ENCODE results near the gene ZNF790. TPM values are rescaled to one million over a fixed set of nuclear protein-coding genes. Genes with fewer than 3 reads are reported as not detected.
A peak's percentile ranks its signal among the peaks of the same experiment; 100 is the strongest.

The ZNF790 gene
- total RNA-seq: 1 to 10 TPM; 7.4 to 8.8 TPM

- H3K9me3 ChIP-seq: peaks cover 24% of the 10 kb centered on the region
- ATAC-seq (ENCODE audit: insufficient number of reproducible peaks, low FRiP score, low read depth) (peak; percentile 98), DNase-seq (ENCODE audit: low spot score) (peak; percentile 68)
- H3K27ac ChIP-seq: peak within 1 kb of the TSS; percentile 83 to 90
- TF ChIP-seq, protein P1, sequence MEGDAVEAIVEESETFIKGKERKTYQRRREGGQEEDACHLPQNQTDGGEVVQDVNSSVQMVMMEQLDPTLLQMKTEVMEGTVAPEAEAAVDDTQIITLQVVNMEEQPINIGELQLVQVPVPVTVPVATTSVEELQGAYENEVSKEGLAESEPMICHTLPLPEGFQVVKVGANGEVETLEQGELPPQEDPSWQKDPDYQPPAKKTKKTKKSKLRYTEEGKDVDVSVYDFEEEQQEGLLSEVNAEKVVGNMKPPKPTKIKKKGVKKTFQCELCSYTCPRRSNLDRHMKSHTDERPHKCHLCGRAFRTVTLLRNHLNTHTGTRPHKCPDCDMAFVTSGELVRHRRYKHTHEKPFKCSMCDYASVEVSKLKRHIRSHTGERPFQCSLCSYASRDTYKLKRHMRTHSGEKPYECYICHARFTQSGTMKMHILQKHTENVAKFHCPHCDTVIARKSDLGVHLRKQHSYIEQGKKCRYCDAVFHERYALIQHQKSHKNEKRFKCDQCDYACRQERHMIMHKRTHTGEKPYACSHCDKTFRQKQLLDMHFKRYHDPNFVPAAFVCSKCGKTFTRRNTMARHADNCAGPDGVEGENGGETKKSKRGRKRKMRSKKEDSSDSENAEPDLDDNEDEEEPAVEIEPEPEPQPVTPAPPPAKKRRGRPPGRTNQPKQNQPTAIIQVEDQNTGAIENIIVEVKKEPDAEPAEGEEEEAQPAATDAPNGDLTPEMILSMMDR (IDR thresholded peaks at IDR 0.05): no peak
- peak within 1 kb of the TSS; percentile 92 for H3K4me3 ChIP-seq
- H3K27me3 ChIP-seq (replicated peaks; ENCODE audit: insufficient read depth): no peaks in the 10 kb centered on the region
- H3K4me1 ChIP-seq (ENCODE audit: control insufficient read depth in 1 of 2, low read depth in 2 of 2): peaks cover 0 to 20% of the 10 kb centered on the region in 2 donors
- H3K36me3 ChIP-seq: peaks cover 6% of the 10 kb centered on the region
Measured at GRCh38 chr19:36837906-36838783, at the start of gene ZNF790. Gene ZNF790 (minus strand): TSS chr19:36838387. CDS start chr19:36825619, 12,768 bp downstream.

DNA sequence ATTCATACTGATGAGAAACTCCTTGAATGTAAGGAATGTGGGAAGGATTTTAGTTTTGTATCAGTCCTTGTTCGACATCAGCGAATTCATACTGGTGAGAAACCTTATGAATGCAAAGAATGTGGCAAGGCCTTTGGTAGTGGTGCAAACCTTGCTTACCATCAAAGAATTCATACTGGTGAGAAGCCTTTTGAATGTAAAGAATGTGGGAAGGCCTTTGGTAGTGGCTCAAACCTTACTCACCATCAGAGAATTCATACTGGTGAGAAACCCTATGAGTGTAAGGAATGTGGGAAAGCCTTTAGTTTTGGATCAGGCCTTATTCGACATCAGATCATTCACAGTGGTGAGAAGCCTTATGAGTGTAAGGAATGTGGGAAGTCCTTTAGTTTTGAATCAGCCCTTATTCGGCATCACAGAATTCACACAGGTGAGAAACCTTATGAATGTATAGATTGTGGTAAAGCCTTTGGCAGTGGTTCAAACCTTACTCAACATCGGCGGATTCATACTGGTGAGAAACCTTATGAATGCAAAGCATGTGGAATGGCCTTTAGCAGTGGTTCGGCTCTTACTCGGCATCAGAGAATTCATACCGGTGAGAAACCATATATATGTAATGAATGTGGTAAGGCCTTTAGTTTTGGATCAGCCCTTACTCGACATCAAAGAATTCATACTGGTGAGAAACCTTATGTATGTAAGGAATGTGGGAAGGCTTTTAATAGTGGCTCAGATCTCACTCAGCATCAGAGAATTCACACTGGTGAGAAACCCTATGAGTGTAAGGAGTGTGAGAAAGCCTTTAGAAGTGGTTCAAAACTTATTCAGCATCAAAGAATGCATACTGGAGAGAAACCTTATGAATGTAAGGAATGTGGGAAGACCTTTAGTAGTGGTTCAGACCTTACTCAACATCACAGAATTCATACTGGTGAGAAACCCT lies 39.1 kb upstream of the ZNF790 start:
- Histone ChIP-seq H3K9me3 (peaks cover 98% of the 10 kb centered on the region), H3K27me3 (replicated peaks; ENCODE audit: insufficient read depth) (no peaks in the 10 kb centered on the region), H3K27ac (no peak overlapping the region), H3K36me3 (peaks cover 64% of the 10 kb centered on the region), H3K4me1 (ENCODE audit: control insufficient read depth in 1 of 2, low read depth in 2 of 2) (no peaks in the 10 kb centered on the region), H3K4me3 (peak overlapping the region; percentile 1)
- DNase-seq (ENCODE audit: low spot score) (no peak), ATAC-seq (ENCODE audit: insufficient number of reproducible peaks, low FRiP score, low read depth) (no peak)
- TF ChIP-seq, protein P1 (IDR thresholded peaks at IDR 0.05): no peak

DNA sequence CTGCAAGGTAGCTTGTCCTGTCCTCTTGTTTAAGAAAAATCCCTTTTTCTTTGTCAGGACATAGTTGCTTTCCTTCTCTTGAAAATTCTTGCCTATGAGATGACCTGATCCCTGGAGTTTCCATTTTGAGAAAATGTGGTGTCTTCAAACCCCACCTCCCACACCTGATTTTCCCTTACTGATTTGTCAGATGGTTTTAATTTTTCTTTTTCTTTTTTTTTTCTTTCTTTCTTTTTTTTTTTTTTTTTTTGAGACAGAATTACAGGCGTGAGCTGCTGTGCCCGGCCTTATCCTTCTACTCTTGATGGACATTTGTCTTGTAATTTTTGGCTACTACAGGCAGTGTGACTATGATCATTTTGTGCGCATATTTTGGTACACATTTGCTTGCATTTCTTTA lies 13.7 kb upstream of the ZNF790 start:
- Histone ChIP-seq H3K36me3 (peaks cover 21% of the 10 kb centered on the region), H3K4me3 (peak overlapping the region; percentile 97), H3K27ac (no peak overlapping the region), H3K27me3 (replicated peaks; ENCODE audit: insufficient read depth) (no peaks in the 10 kb centered on the region), H3K9me3 (peaks cover 16% of the 10 kb centered on the region), H3K4me1 (ENCODE audit: control insufficient read depth in 1 of 2, low read depth in 2 of 2) (peaks cover 8 to 18% of the 10 kb centered on the region in 2 donors)
- ATAC-seq (ENCODE audit: insufficient number of reproducible peaks, low FRiP score, low read depth): no peak
- TF ChIP-seq, protein P1 (IDR thresholded peaks at IDR 0.05): no peak
- no peak for DNase-seq (ENCODE audit: low spot score)

DNA sequence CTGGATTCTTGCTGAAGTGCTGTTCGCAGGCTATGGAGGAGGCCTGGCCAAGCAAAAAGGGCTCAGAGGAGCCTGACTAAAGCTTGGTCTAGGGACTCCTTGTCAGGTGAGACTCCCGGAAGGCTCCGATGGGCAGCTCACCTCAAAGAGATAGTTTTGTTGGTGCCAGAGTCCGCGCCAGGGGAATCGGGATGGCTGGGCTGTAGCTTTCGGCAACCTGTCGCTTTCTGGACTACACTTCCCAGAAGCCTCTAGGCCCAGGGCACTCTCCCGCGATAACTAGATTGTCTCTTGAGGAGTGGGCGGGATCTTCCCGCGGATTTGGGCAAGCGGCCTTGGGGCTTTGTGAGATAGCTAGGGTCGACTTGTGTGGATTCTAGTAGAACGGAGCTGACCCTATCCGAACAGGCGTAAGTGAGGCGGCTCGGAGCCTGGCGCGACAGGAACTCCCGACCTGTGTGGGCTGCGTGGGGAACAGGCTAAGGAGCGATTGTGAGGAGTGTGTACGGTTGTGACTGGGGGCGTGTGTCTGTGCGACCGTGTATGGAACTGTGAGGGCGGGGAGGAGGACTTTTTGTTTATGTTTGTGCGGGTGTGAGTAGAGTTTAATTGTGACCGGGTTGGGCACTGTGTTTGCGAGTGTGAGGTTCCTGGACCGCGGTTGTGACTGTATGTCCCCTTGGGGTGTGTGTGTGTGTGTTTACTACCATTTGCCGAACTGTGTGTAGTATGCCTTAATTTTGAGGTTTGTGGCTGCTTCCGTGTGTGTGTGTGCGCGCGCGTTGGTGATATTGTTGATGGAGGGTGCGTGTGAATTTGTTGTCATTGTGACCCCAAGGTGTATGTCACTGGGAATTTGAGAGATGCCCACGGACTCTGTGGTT lies 12.6 kb upstream of the ZNF790 start, which contains the start of gene ZNF345:
TSS of gene ZNF345 (plus strand) at position 318 of the 884 bp plus-strand sequence. CDS start 25,955 bp downstream, outside the sequence.
- DNase-seq (ENCODE audit: low spot score) (peak; percentile 80), ATAC-seq (ENCODE audit: insufficient number of reproducible peaks, low FRiP score, low read depth) (peak; percentile 99)
- TF ChIP-seq, protein P1 (IDR thresholded peaks at IDR 0.05): no peak
- Histone ChIP-seq H3K9me3 (peaks cover 7% of the 10 kb centered on the region), H3K4me3 (peak within 1 kb of the TSS; percentile 97), H3K27me3 (replicated peaks; ENCODE audit: insufficient read depth) (no peaks in the 10 kb centered on the region), H3K36me3 (peaks cover 16% of the 10 kb centered on the region), H3K27ac (peak within 1 kb of the TSS; percentile 65 to 91), H3K4me1 (ENCODE audit: control insufficient read depth in 1 of 2, low read depth in 2 of 2) (peaks cover 8 to 18% of the 10 kb centered on the region in 2 donors)
